ENCODE measurements around the gene RNU6-8.

DNA sequence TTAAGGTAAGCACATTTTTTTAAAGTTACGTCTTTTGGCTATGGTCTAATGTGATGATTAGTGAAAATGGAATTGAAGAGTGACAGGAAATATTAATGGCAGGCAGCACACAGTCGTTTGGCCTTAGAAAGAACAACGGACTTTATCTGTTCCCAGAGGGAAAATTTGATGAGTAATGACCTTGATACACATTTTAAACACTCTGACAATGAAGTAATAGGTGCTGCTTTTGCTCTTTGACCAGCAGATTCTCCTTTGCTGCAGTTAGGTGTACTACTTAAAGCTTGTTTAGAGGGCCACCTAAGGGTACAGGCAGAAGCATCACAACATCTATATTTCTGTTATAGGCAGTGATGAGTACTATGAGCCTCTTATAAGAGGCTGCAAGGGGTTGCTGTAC is 27.1 kb upstream of the RNU6-8 start:
- no peak for TF ChIP-seq CTCF (IDR thresholded peaks at IDR 0.05)
- no peak for TF ChIP-seq JAZF1 (CRISPR knock-in tag; IDR thresholded peaks at IDR 0.05)

Data from WTC11 (cell line).